ENCODE results near the gene MTNR1A. TPM values are rescaled to one million over a fixed set of nuclear protein-coding genes. Genes with fewer than 3 reads are reported as not detected.

The MTNR1A gene
- total and polyA plus RNA-seq, 2 of the 4 experiments (the other 2 are of a cell fraction) = not detected

GRCh38 chr4:186502231-186502630, 53.1 kb downstream of the MTNR1A start:
- Histone ChIP-seq H3K79me1 (ENCODE audit: low read depth in 1 of 2, low read length in 2 of 2) (no peaks in the 10 kb centered on the region), H4K8ac (ENCODE audit: low read depth in 2 of 2, low read length in 2 of 2) (no peak overlapping the region), H2BK5ac (ENCODE audit: low read depth, low read length, poor library complexity, severe bottlenecking) (no peak overlapping the region), H3K14ac (replicated peaks; ENCODE audit: low read depth, low read length) (no peak overlapping the region), H3K4me3 (ENCODE audit: insufficient read depth, low read depth, low read length) (no peak overlapping the region), H2BK120ac (ENCODE audit: low read depth, low read length) (no peak overlapping the region), H3K4me2 (ENCODE audit: low read depth, low read length) (no peak overlapping the region), H3K18ac (ENCODE audit: low read depth, low read length) (no peak overlapping the region), H3K9me3 (ENCODE audit: control insufficient read depth, insufficient read depth, low read length) (no peaks in the 10 kb centered on the region), H4K5ac (ENCODE audit: low read depth, low read length) (no peak overlapping the region), H2AFZ (replicated peaks; ENCODE audit: low read length, poor library complexity) (no peak overlapping the region), H4K20me1 (ENCODE audit: insufficient read depth, low read length) (no peaks in the 10 kb centered on the region), H3K9ac (ENCODE audit: low read depth, low read length) (no peak overlapping the region), H3K27ac (ENCODE audit: insufficient read depth, low read length) (no peak overlapping the region), H2AK5ac (ENCODE audit: low read depth, low read length) (no peak overlapping the region), H2BK15ac (ENCODE audit: low read depth, low read length) (no peak overlapping the region), H3K36me3 (ENCODE audit: control insufficient read depth, insufficient read depth, low read length) (no peaks in the 10 kb centered on the region), H3K23ac (ENCODE audit: low read depth, low read length) (no peak overlapping the region), H2BK20ac (ENCODE audit: low read depth, low read length) (no peak overlapping the region), H3K27me3 (ENCODE audit: control insufficient read depth, insufficient read depth, low read length) (no peaks in the 10 kb centered on the region), H3K4me1 (ENCODE audit: control insufficient read depth, insufficient read depth, low read length) (no peaks in the 10 kb centered on the region), H3K9me1 (ENCODE audit: insufficient read depth, low read length) (no peaks in the 10 kb centered on the region), H4K91ac (ENCODE audit: insufficient read depth, low read depth, low read length) (no peak overlapping the region), H2AK9ac (replicated peaks; ENCODE audit: low read depth, low read length, poor library complexity) (no peak overlapping the region), H3K56ac (ENCODE audit: extremely low read depth, insufficient read depth, low read length) (no peak overlapping the region), H3K4ac (ENCODE audit: low read depth, low read length) (no peak overlapping the region)
- BruUV-seq (replicated peaks) = no TSS peak
- TF ChIP-seq ELK1 (IDR thresholded peaks at IDR 0.05; ENCODE audit: borderline replicate concordance, low read depth, low read length) = no peak
- TF ChIP-seq CTCF (conservative IDR thresholded peaks at IDR 0.05; ENCODE audit: low read depth, low read length) = no peak
- TF ChIP-seq MAZ (IDR thresholded peaks at IDR 0.05; ENCODE audit: borderline replicate concordance, low read depth, low read length) = no peak
- TF ChIP-seq MAFK (IDR thresholded peaks at IDR 0.05; ENCODE audit: low read depth, low read length) = no peak
- no peak for TF ChIP-seq BHLHE40 (IDR thresholded peaks at IDR 0.05; ENCODE audit: low read depth, low read length)
- no peak for TF ChIP-seq MXI1 (IDR thresholded peaks at IDR 0.05; ENCODE audit: borderline replicate concordance, low read depth, low read length)
- TF ChIP-seq CEBPB (IDR thresholded peaks at IDR 0.05; ENCODE audit: low read depth, low read length) = no peak
- TF ChIP-seq RAD21 (IDR thresholded peaks at IDR 0.05; ENCODE audit: low read length) = no peak
- TF ChIP-seq RCOR1 (IDR thresholded peaks at IDR 0.05; ENCODE audit: insufficient replicate concordance, low read length) = no peak
- TF ChIP-seq CHD1 (IDR thresholded peaks at IDR 0.05; ENCODE audit: low read depth, low read length) = no peak
- no peak for TF ChIP-seq SMC3 (IDR thresholded peaks at IDR 0.05; ENCODE audit: low read depth, low read length)
- TF ChIP-seq USF2 (IDR thresholded peaks at IDR 0.05; ENCODE audit: low read depth, low read length) = no peak
- no peak for TF ChIP-seq POLR2A (IDR thresholded peaks at IDR 0.05; ENCODE audit: low read depth, low read length)
- no peak for TF ChIP-seq RFX5 (IDR thresholded peaks at IDR 0.05; ENCODE audit: low read depth, low read length)
- no peak for TF ChIP-seq NFE2L2 (IDR thresholded peaks at IDR 0.05; ENCODE audit: low read depth, low read length)
- no peak for TF ChIP-seq FOS (IDR thresholded peaks at IDR 0.05; ENCODE audit: low read depth, low read length)
- dilution Hi-C loops (cut with HindIII; ENCODE audit: low sequenced_read_pairs, unreplicated experiment) (no loop called here), in situ Hi-C loops (cut with MboI; ENCODE audit: low sequenced_read_pairs) (no loop called here), intact Hi-C loops (cut with micrococcal nuclease) (no loop called here)
- POLR2A ChIA-PET (ENCODE audit: unreplicated experiment) = no interaction called here
- DNase-seq (no peak), ATAC-seq (ENCODE audit: low read depth) (no peak)
- CTCF ChIA-PET = no interaction called here
- WGBS, 2 experiments (ENCODE audit: extremely low coverage in 2 of 2, insufficient read length in 1 of 2) = 13% methylated on average over 1 of the region's 2 CpGs; no CpG with 5 or more reads in 1 of the 2 experiments

All from IMR-90 (cell line).